NOMO-1 treated with dmso at 0.1 percent for 144 hours (cell line): ENCODE measurements around the gene NAB2.

ENCODE experiments used
- DNase-seq: peaks from one replicate; lab custom pipeline; 2025; ENCODE audit not compliant: unreplicated experiment; lab: John Stamatoyannopoulos, UW

NAB2 gene

GRCh38 chr12:57131896-57132744, 43.2 kb downstream of the NAB2 start:
- DNase-seq = no peak

GRCh38 chr12:57133013-57133569, 44.2 kb downstream of the NAB2 start:
- DNase-seq = no peak

- DNase-seq = no peak
Measured at GRCh38 chr12:57133916-57134315, 45.0 kb downstream of the NAB2 start.

- no peak for DNase-seq
Measured at GRCh38 chr12:57134949-57135348, 46.0 kb downstream of the NAB2 start.

GRCh38 chr12:57135527-57136326, 46.8 kb downstream of the NAB2 start:
- DNase-seq = no peak

GRCh38 chr12:57138526-57139272, 49.8 kb downstream of the NAB2 start:
- no peak for DNase-seq

- peak; percentile 29 for DNase-seq
Measured at GRCh38 chr12:57139796-57140649, 51.1 kb downstream of the NAB2 start.

- no peak for DNase-seq
Measured at GRCh38 chr12:57141249-57141648, 52.3 kb downstream of the NAB2 start.

GRCh38 chr12:57142121-57142520, 53.2 kb downstream of the NAB2 start:
- DNase-seq = no peak

GRCh38 chr12:57142727-57143126, 53.8 kb downstream of the NAB2 start:
- no peak for DNase-seq

- no peak for DNase-seq
Measured at GRCh38 chr12:57143454-57143853, 54.5 kb downstream of the NAB2 start.
